GM21367 (cell line): Measurements from ENCODE around the gene ZNF212.
"Not testable (repeated sequence)": the region's sequence is repeated elsewhere in the genome, so short reads cannot be mapped to it uniquely, and the experiment has no call there.

ENCODE experiments used
- ATAC-seq: cut with Tn5 transposase; IDR thresholded peaks from one replicate; pipeline ENCODE4 v1.9.1; 2021; ENCODE audit not compliant: unreplicated experiment

ZNF212 gene

GRCh38 chr7:149218469-149219420 is 20.7 kb upstream of the ZNF212 start:
- no peak for ATAC-seq

GRCh38 chr7:149220534-149220933 is 18.9 kb upstream of the ZNF212 start:
- no peak for ATAC-seq

GRCh38 chr7:149223176-149223575 is 16.3 kb upstream of the ZNF212 start:
- no peak for ATAC-seq

- ATAC-seq: no peak
These were observed 15.7 kb upstream of the ZNF212 start for GRCh38 chr7:149223761-149224160.

GRCh38 chr7:149224352-149224751 is 15.1 kb upstream of the ZNF212 start:
- ATAC-seq: no peak

GRCh38 chr7:149225106-149225505 is 14.3 kb upstream of the ZNF212 start:
- no peak for ATAC-seq

GRCh38 chr7:149225656-149226055 is 13.8 kb upstream of the ZNF212 start:
- ATAC-seq: no peak

- not testable (repeated sequence) for ATAC-seq
These were observed 13.1 kb upstream of the ZNF212 start for GRCh38 chr7:149226366-149226765.

- ATAC-seq: no peak
These were observed 12.5 kb upstream of the ZNF212 start for GRCh38 chr7:149226840-149227494.

- ATAC-seq: no peak
These were observed 10.5 kb upstream of the ZNF212 start for GRCh38 chr7:149228831-149229471.

- ATAC-seq: no peak
These were observed 9.9 kb upstream of the ZNF212 start for GRCh38 chr7:149229526-149229925.

GRCh38 chr7:149232362-149232761 is 7.1 kb upstream of the ZNF212 start:
- no peak for ATAC-seq

- not testable (repeated sequence) for ATAC-seq
These were observed 5.7 kb upstream of the ZNF212 start for GRCh38 chr7:149233655-149234204.

- ATAC-seq: no peak
These were observed 1.9 kb upstream of the ZNF212 start for GRCh38 chr7:149237502-149237901.

- ATAC-seq: no peak
These were observed 1.4 kb upstream of the ZNF212 start for GRCh38 chr7:149238051-149238450.

- ATAC-seq: no peak
These were observed 1.2 kb downstream of the ZNF212 start for GRCh38 chr7:149240637-149241036.

GRCh38 chr7:149241696-149242095 is 2.2 kb downstream of the ZNF212 start:
- ATAC-seq: no peak

GRCh38 chr7:149245244-149245643 is 5.8 kb downstream of the ZNF212 start:
- peak; percentile 65 for ATAC-seq

- ATAC-seq: no peak
These were observed 6.3 kb downstream of the ZNF212 start for GRCh38 chr7:149245744-149246143.

GRCh38 chr7:149248777-149249176 is 9.3 kb downstream of the ZNF212 start:
- ATAC-seq: no peak

- not testable (repeated sequence) for ATAC-seq
These were observed 10.7 kb downstream of the ZNF212 start for GRCh38 chr7:149250151-149250550.
